Suprapubic skin (tissue), 4 donors: ENCODE data around the gene BRCA2. TPM values are rescaled to one million over a fixed set of nuclear protein-coding genes. Genes with fewer than 3 reads are reported as not detected.

ENCODE experiments used
- DNase-seq, 2 donors: peaks; one replicate each; pipeline ENCODE4 v3.0.0-alpha.2; 2019; ENCODE audit warnings: low spot score in 2 of 2
- H3K27ac ChIP-seq: fragments of 200-600 bp; sonication (generic); one replicate; pipeline ENCODE4 v1.5.1; 2019
- H3K27me3 ChIP-seq: fragments of 200-600 bp; sonication (generic); one replicate; pipeline ENCODE4 v1.5.1; 2019
- H3K36me3 ChIP-seq: fragments of 200-600 bp; sonication (generic); one replicate; pipeline ENCODE4 v1.5.1; 2019
- H3K4me1 ChIP-seq: fragments of 200-600 bp; sonication (generic); one replicate; pipeline ENCODE4 v1.5.1; 2019
- H3K4me3 ChIP-seq: fragments of 200-600 bp; sonication (generic); one replicate; pipeline ENCODE4 v1.5.1; 2019; ENCODE audit warnings: mild to moderate bottlenecking
- H3K9me3 ChIP-seq: fragments of 200-600 bp; sonication (generic); one replicate; pipeline ENCODE4 v1.5.1; 2019
- CTCF ChIP-seq, 2 donors: fragments of 200-600 bp in 1 of 2; fragments of 450-650 bp in 1 of 2; sonication (generic) in 1 of 2; IDR thresholded peaks; one replicate each; pipeline ENCODE4 v1.5.1; 2016 to 2019; ENCODE audit warnings: antibody characterized with exemption in 2 of 2, mild to moderate bottlenecking in 1 of 2, moderate library complexity in 1 of 2
- EP300 ChIP-seq: sonication (generic); formaldehyde crosslinking; IDR thresholded peaks from one replicate; pipeline ENCODE4 v1.6.1; 2017; ENCODE audit warnings: antibody characterized with exemption
- POLR2A ChIP-seq, 2 donors: fragments of 450-650 bp; IDR thresholded peaks; one replicate each; pipeline ENCODE4 v1.6.1; 2017; ENCODE audit warnings: antibody characterized with exemption in 2 of 2, mild to moderate bottlenecking in 2 of 2, moderate library complexity in 2 of 2
- POLR2AphosphoS5 ChIP-seq, 3 donors: sonication (generic); formaldehyde crosslinking; IDR thresholded peaks; one replicate each; pipeline ENCODE4 v1.6.1; 2017; ENCODE audit warnings: antibody characterized with exemption in 3 of 3
- WGBS: methylation state at CpG from one replicate; pipeline ENCODE4 v1.1.5; 2018; 5-methylcytosine and 5-hydroxymethylcytosine counted together
- total RNA-seq, 4 donors: library from RNA; depleted of rRNA; stranded (reverse); fragments of >200 nt; gene quantifications; one replicate each; pipeline ENCODE4 v1.1.0, GENCODE V29; 2016

BRCA2 gene
- total RNA-seq, 4 donors from 2014 or later = 1.5 to 5.6 (median 2.0) TPM

- H3K4me1 ChIP-seq = no peaks in the 10 kb centered on the region
- H3K27me3 ChIP-seq = no peaks in the 10 kb centered on the region
- no peak overlapping the region for H3K4me3 ChIP-seq
- TF ChIP-seq POLR2A (IDR thresholded peaks at IDR 0.05) (no peak), CTCF (IDR thresholded peaks at IDR 0.05) (peak; percentile 17 to 23), POLR2AphosphoS5 (IDR thresholded peaks at IDR 0.05) (no peak), EP300 (no peak)
- no peaks in the 10 kb centered on the region for H3K9me3 ChIP-seq
- no peak overlapping the region for H3K27ac ChIP-seq
- WGBS = 77% methylated on average over 3 of the region's 3 CpGs
- H3K36me3 ChIP-seq = no peaks in the 10 kb centered on the region
- DNase-seq = no peak
These were observed 66.2 kb downstream of the BRCA2 start for GRCh38 chr13:32381539-32381938.

GRCh38 chr13:32383836-32384618, 68.7 kb downstream of the BRCA2 start:
- no peak for DNase-seq
- H3K4me1 ChIP-seq = no peaks in the 10 kb centered on the region
- WGBS = 77% methylated on average over 5 of the region's 5 CpGs
- TF ChIP-seq POLR2AphosphoS5 (IDR thresholded peaks at IDR 0.05) (no peak), POLR2A (IDR thresholded peaks at IDR 0.05) (no peak), EP300 (no peak), CTCF (IDR thresholded peaks at IDR 0.05) (no peak)
- H3K9me3 ChIP-seq = no peaks in the 10 kb centered on the region
- H3K36me3 ChIP-seq = no peaks in the 10 kb centered on the region
- no peak overlapping the region for H3K27ac ChIP-seq
- no peak overlapping the region for H3K4me3 ChIP-seq
- no peaks in the 10 kb centered on the region for H3K27me3 ChIP-seq

GRCh38 chr13:32384702-32385101, 69.4 kb downstream of the BRCA2 start:
- Histone ChIP-seq H3K9me3 (no peaks in the 10 kb centered on the region), H3K27me3 (no peaks in the 10 kb centered on the region), H3K4me1 (no peaks in the 10 kb centered on the region), H3K27ac (no peak overlapping the region), H3K4me3 (no peak overlapping the region), H3K36me3 (no peaks in the 10 kb centered on the region)
- WGBS = 59% methylated on average over 2 of the region's 2 CpGs
- DNase-seq = no peak
- TF ChIP-seq CTCF (IDR thresholded peaks at IDR 0.05) = no peak
- no peak for TF ChIP-seq POLR2AphosphoS5 (IDR thresholded peaks at IDR 0.05)
- TF ChIP-seq POLR2A (IDR thresholded peaks at IDR 0.05) = no peak
- TF ChIP-seq EP300 = no peak

GRCh38 chr13:32385410-32385809, 70.1 kb downstream of the BRCA2 start:
- no peak for DNase-seq
- TF ChIP-seq CTCF (IDR thresholded peaks at IDR 0.05) = no peak
- TF ChIP-seq POLR2AphosphoS5 (IDR thresholded peaks at IDR 0.05) = no peak
- no peak for TF ChIP-seq EP300
- no peak for TF ChIP-seq POLR2A (IDR thresholded peaks at IDR 0.05)
- H3K27me3 ChIP-seq = no peaks in the 10 kb centered on the region
- H3K27ac ChIP-seq = no peak overlapping the region
- no peaks in the 10 kb centered on the region for H3K36me3 ChIP-seq
- no peaks in the 10 kb centered on the region for H3K4me1 ChIP-seq
- no peak overlapping the region for H3K4me3 ChIP-seq
- no peaks in the 10 kb centered on the region for H3K9me3 ChIP-seq

- no peaks in the 10 kb centered on the region for H3K36me3 ChIP-seq
- no peak for DNase-seq
- H3K27me3 ChIP-seq = no peaks in the 10 kb centered on the region
- TF ChIP-seq POLR2A (IDR thresholded peaks at IDR 0.05) (no peak), EP300 (no peak), POLR2AphosphoS5 (IDR thresholded peaks at IDR 0.05) (no peak), CTCF (IDR thresholded peaks at IDR 0.05) (no peak)
- 62% methylated on average over 4 of the region's 4 CpGs for WGBS
- no peak overlapping the region for H3K4me3 ChIP-seq
- H3K9me3 ChIP-seq = no peaks in the 10 kb centered on the region
- H3K4me1 ChIP-seq = no peaks in the 10 kb centered on the region
- H3K27ac ChIP-seq = no peak overlapping the region
These were observed 74.7 kb downstream of the BRCA2 start for GRCh38 chr13:32390048-32390447.
